IMR-90 (cell line): ENCODE measurements around the gene SYNPR. TPM values are rescaled to one million over a fixed set of nuclear protein-coding genes. Genes with fewer than 3 reads are reported as not detected.

ENCODE experiments used
- ATAC-seq: fragments of 200-7000 bp; cut with Tn5 transposase; 2 replicates; pipeline ENCODE4 v1.9.1; 2020; ENCODE audit warnings: low read depth, mild to moderate bottlenecking, moderate library complexity
- BruUV-seq: library from RNA; stranded (reverse); fragments of 400-500 nt; replicated peaks from 2 replicates; lab custom pipeline; 2021; lab: Mats Ljungman, UMichigan
- CTCF ChIA-PET: fragments of 300-600 bp; formaldehyde crosslinking; extraction: SDS; loops from one replicate; lab custom pipeline; 2021; ENCODE audit warnings: antibody characterized with exemption; lab: Yijun Ruan, JAX
- POLR2A ChIA-PET: fragments of 300-600 bp; sonication (Branson Sonifier 250); formaldehyde crosslinking; loops from one replicate; lab custom pipeline; 2022; ENCODE audit warnings: antibody characterized with exemption; ENCODE audit not compliant: unreplicated experiment; lab: Charles Lee
- DNase-seq: peaks from one replicate; pipeline ENCODE4 v3.0.0; 2013
- H2AFZ ChIP-seq: replicated peaks from 2 replicates; pipeline ENCODE3; 2013; ENCODE audit warnings: low read length, mild to moderate bottlenecking; ENCODE audit not compliant: poor library complexity
- H2AK5ac ChIP-seq: 2 replicates; pipeline ENCODE4 v1.6.1; 2013; ENCODE audit warnings: low read depth, low read length, inconsistent platforms
- H2AK9ac ChIP-seq: replicated peaks from 2 replicates; pipeline ENCODE3; 2013; ENCODE audit warnings: mild to moderate bottlenecking, low read depth, low read length, moderate library complexity; ENCODE audit not compliant: poor library complexity
- H2BK120ac ChIP-seq: 2 replicates; pipeline ENCODE4 v1.6.1; 2013; ENCODE audit warnings: low read depth, low read length, inconsistent platforms
- H2BK15ac ChIP-seq: 3 replicates; pipeline ENCODE4 v1.6.1; 2013; ENCODE audit warnings: low read depth, low read length, inconsistent platforms
- H2BK20ac ChIP-seq: 2 replicates; pipeline ENCODE4 v1.6.1; 2013; ENCODE audit warnings: low read depth, mild to moderate bottlenecking, inconsistent platforms, low read length, moderate library complexity
- H2BK5ac ChIP-seq: 2 replicates; pipeline ENCODE4 v1.6.1; 2013; ENCODE audit warnings: mild to moderate bottlenecking, low read depth, low read length, inconsistent platforms; ENCODE audit not compliant: poor library complexity, severe bottlenecking
- H3K14ac ChIP-seq: replicated peaks from 2 replicates; pipeline ENCODE4 v1.6.1; 2013; ENCODE audit warnings: low read depth, low read length, inconsistent platforms
- H3K18ac ChIP-seq: 2 replicates; pipeline ENCODE4 v1.6.1; 2013; ENCODE audit warnings: low read depth, low read length, control low read depth
- H3K23ac ChIP-seq: 2 replicates; pipeline ENCODE4 v1.6.1; 2013; ENCODE audit warnings: low read depth, low read length, inconsistent platforms
- H3K27ac ChIP-seq: 2 replicates; pipeline ENCODE4 v1.5.1; 2013; ENCODE audit warnings: mild to moderate bottlenecking, control low read depth, low read length; ENCODE audit not compliant: insufficient read depth
- H3K27me3 ChIP-seq: 2 replicates; pipeline ENCODE4 v1.6.1; 2013; ENCODE audit warnings: low read length; ENCODE audit not compliant: control insufficient read depth, insufficient read depth
- H3K36me3 ChIP-seq: 2 replicates; pipeline ENCODE4 v1.6.1; 2013; ENCODE audit warnings: low read length, mixed read lengths; ENCODE audit not compliant: control insufficient read depth, insufficient read depth
- H3K4ac ChIP-seq: 2 replicates; pipeline ENCODE4 v1.6.1; 2013; ENCODE audit warnings: low read depth, low read length, inconsistent platforms
- H3K4me1 ChIP-seq: 2 replicates; pipeline ENCODE4 v1.6.1; 2013; ENCODE audit warnings: low read length, mixed read lengths; ENCODE audit not compliant: control insufficient read depth, insufficient read depth
- H3K4me2 ChIP-seq: 2 replicates; pipeline ENCODE4 v1.6.1; 2013; ENCODE audit warnings: low read depth, mild to moderate bottlenecking, control low read depth, low read length, moderate library complexity
- H3K4me3 ChIP-seq: 2 replicates; pipeline ENCODE4 v1.5.1; 2013; ENCODE audit warnings: low read depth, mild to moderate bottlenecking, control low read depth, low read length, moderate library complexity; ENCODE audit not compliant: insufficient read depth
- H3K56ac ChIP-seq: 2 replicates; pipeline ENCODE4 v1.6.1; 2013; ENCODE audit warnings: low read length, inconsistent platforms; ENCODE audit not compliant: insufficient read depth; ENCODE audit errors: extremely low read depth
- H3K79me1 ChIP-seq, 2 experiments: 2 replicates each; pipeline ENCODE4 v1.6.1; 2013; ENCODE audit warnings: low read length in 2 of 2, inconsistent platforms in 1 of 2, low read depth in 1 of 2
- H3K9ac ChIP-seq: 2 replicates; pipeline ENCODE4 v1.6.1; 2013; ENCODE audit warnings: low read depth, low read length, control low read depth
- H3K9me1 ChIP-seq: 2 replicates; pipeline ENCODE4 v1.6.1; 2013; ENCODE audit warnings: low read length, inconsistent platforms; ENCODE audit not compliant: insufficient read depth
- H3K9me3 ChIP-seq: 2 replicates; pipeline ENCODE4 v1.6.1; 2013; ENCODE audit warnings: low read length; ENCODE audit not compliant: control insufficient read depth, insufficient read depth
- H4K20me1 ChIP-seq: 2 replicates; pipeline ENCODE4 v1.6.1; 2013; ENCODE audit warnings: low read length, inconsistent platforms; ENCODE audit not compliant: insufficient read depth
- H4K5ac ChIP-seq: 2 replicates; pipeline ENCODE4 v1.6.1; 2013; ENCODE audit warnings: mild to moderate bottlenecking, low read depth, low read length, control low read depth
- H4K8ac ChIP-seq, 2 experiments: 2 replicates each; pipeline ENCODE4 v1.6.1; 2013; ENCODE audit warnings: low read depth in 2 of 2, low read length in 2 of 2, control low read depth in 1 of 2, inconsistent platforms in 1 of 2
- H4K91ac ChIP-seq: 2 replicates; pipeline ENCODE4 v1.6.1; 2013; ENCODE audit warnings: low read depth, low read length, inconsistent platforms; ENCODE audit not compliant: insufficient read depth
- BHLHE40 ChIP-seq: fragments of 150-350 bp; IDR thresholded peaks from 2 replicates; pipeline ENCODE4 v1.6.1; 2016; ENCODE audit warnings: mild to moderate bottlenecking, low read depth, low read length
- CEBPB ChIP-seq: IDR thresholded peaks from 2 replicates; pipeline ENCODE4 v1.6.1; 2012; ENCODE audit warnings: low read depth, low read length, improper control_type of control experiment
- CHD1 ChIP-seq: IDR thresholded peaks from 2 replicates; pipeline ENCODE4 v1.6.1; 2012; ENCODE audit warnings: low read depth, low read length, improper control_type of control experiment
- MAZ ChIP-seq: IDR thresholded peaks from 2 replicates; pipeline ENCODE4 v1.6.1; 2012; ENCODE audit warnings: low read depth, mild to moderate bottlenecking, low read length, improper control_type of control experiment, moderate library complexity, borderline replicate concordance
- MXI1 ChIP-seq: IDR thresholded peaks from 2 replicates; pipeline ENCODE4 v1.6.1; 2012; ENCODE audit warnings: low read depth, mild to moderate bottlenecking, low read length, moderate library complexity, borderline replicate concordance
- NFE2L2 ChIP-seq: fragments of 150-350 bp; IDR thresholded peaks from 2 replicates; pipeline ENCODE4 v1.6.1; 2016; ENCODE audit warnings: low read depth, mild to moderate bottlenecking, low read length
- RAD21 ChIP-seq: IDR thresholded peaks from 2 replicates; pipeline ENCODE4 v1.6.1; 2012; ENCODE audit warnings: low read length, improper control_type of control experiment
- RCOR1 ChIP-seq: IDR thresholded peaks from 2 replicates; pipeline ENCODE4 v1.6.1; 2012; ENCODE audit warnings: mild to moderate bottlenecking, low read length, improper control_type of control experiment; ENCODE audit not compliant: insufficient replicate concordance
- WGBS, 2 experiments: methylation state at CpG; one replicate each; pipeline versions ENCODE4 v1.1.5 to v1.1.7; 2013; ENCODE audit warnings: missing lambda C conversion rate in 2 of 2; ENCODE audit not compliant: insufficient read length in 1 of 2; ENCODE audit errors: extremely low coverage in 2 of 2; 5-methylcytosine and 5-hydroxymethylcytosine counted together
- dilution Hi-C: fragments of 300-500 bp; cut with HindIII; formaldehyde crosslinking; loops from one replicate; pipeline ENCODE4 v1.14.3; 2018; ENCODE audit warnings: low sequenced_read_pairs; ENCODE audit not compliant: unreplicated experiment
- in situ Hi-C: fragments of 300-500 bp; cut with MboI; formaldehyde crosslinking; loops from 3 replicates; pipeline ENCODE4 v1.14.3; 2019; ENCODE audit warnings: low sequenced_read_pairs, inconsistent platforms, mixed read lengths
- intact Hi-C: fragments of 100-400 bp; cut with micrococcal nuclease; formaldehyde crosslinking; loops from 2 replicates; pipeline ENCODE4 v1.10.0; 2022
- polyA plus RNA-seq, 3 experiments: library from polyadenylated mRNA; depleted of rRNA; stranded (reverse); fragments of >200 nt; gene quantifications; 2 replicates each; pipeline ENCODE4 v1.2.3, GENCODE V29; 2012; ENCODE audit warnings: low replicate concordance in 1 of 3
- total RNA-seq: library from RNA; depleted of rRNA; stranded (reverse); fragments of >200 nt; gene quantifications from 2 replicates; pipeline ENCODE4 v1.2.3, GENCODE V29; 2012
- TF ChIP-seq, protein P1 (sequence below): fragments of 150-350 bp; IDR thresholded peaks from 2 replicates; pipeline ENCODE4 v1.6.1; 2016; ENCODE audit warnings: low read depth, mild to moderate bottlenecking, low read length, moderate library complexity, borderline replicate concordance
- TF ChIP-seq, protein P2 (sequence below): conservative IDR thresholded peaks from 2 replicates; pipeline ENCODE4 v1.5.1; 2012; ENCODE audit warnings: mild to moderate bottlenecking, low read depth, low read length, improper control_type of control experiment

SYNPR gene
- total and polyA plus RNA-seq, 2 of the 4 experiments (the other 2 are of a cell fraction): not detected

DNA sequence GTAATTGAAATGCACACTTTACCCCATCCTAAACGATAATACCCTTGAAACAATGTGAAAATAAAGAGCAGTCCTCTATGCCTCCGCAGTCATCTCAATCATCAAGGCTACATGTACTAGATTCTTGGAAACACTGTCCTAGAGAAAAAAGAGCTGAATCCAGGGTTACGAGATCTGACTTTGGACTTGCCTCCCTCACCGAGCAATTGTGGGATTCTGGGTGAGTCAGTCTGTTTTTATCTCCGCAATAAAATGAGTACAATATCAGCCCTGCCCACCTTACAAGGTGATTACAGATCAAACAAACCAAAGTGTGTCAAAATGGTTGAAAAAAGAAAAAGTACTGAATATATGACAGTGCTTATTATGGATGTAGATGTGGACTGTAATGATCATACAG is 222.1 kb downstream of the SYNPR start:
- Histone ChIP-seq H4K5ac (no peak overlapping the region), H3K18ac (no peak overlapping the region), H3K9ac (no peak overlapping the region), H3K79me1 (no peaks in the 10 kb centered on the region), H3K27ac (no peak overlapping the region), H2AK5ac (no peak overlapping the region), H3K4ac (no peak overlapping the region), H2BK120ac (no peak overlapping the region), H3K4me1 (no peaks in the 10 kb centered on the region), H3K36me3 (no peaks in the 10 kb centered on the region), H3K27me3 (no peaks in the 10 kb centered on the region), H2BK5ac (no peak overlapping the region), H3K14ac (no peak overlapping the region), H2BK20ac (no peak overlapping the region), H4K8ac (no peak overlapping the region), H4K20me1 (no peaks in the 10 kb centered on the region), H3K56ac (no peak overlapping the region), H3K9me3 (no peaks in the 10 kb centered on the region), H3K4me3 (no peak overlapping the region), H2AFZ (no peak overlapping the region), H3K23ac (no peak overlapping the region), H2AK9ac (no peak overlapping the region), H3K4me2 (no peak overlapping the region), H3K9me1 (no peaks in the 10 kb centered on the region), H2BK15ac (no peak overlapping the region), H4K91ac (no peak overlapping the region)
- DNase-seq (no peak), ATAC-seq (no peak)
- POLR2A ChIA-PET: no interaction called here
- TF ChIP-seq MXI1 (no peak), MAZ (no peak), BHLHE40 (no peak), NFE2L2 (no peak), RCOR1 (no peak), CEBPB (no peak), RAD21 (no peak), CHD1 (no peak)
- TF ChIP-seq, protein P1, sequence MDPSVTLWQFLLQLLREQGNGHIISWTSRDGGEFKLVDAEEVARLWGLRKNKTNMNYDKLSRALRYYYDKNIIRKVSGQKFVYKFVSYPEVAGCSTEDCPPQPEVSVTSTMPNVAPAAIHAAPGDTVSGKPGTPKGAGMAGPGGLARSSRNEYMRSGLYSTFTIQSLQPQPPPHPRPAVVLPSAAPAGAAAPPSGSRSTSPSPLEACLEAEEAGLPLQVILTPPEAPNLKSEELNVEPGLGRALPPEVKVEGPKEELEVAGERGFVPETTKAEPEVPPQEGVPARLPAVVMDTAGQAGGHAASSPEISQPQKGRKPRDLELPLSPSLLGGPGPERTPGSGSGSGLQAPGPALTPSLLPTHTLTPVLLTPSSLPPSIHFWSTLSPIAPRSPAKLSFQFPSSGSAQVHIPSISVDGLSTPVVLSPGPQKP: no peak
- TF ChIP-seq, protein P2, sequence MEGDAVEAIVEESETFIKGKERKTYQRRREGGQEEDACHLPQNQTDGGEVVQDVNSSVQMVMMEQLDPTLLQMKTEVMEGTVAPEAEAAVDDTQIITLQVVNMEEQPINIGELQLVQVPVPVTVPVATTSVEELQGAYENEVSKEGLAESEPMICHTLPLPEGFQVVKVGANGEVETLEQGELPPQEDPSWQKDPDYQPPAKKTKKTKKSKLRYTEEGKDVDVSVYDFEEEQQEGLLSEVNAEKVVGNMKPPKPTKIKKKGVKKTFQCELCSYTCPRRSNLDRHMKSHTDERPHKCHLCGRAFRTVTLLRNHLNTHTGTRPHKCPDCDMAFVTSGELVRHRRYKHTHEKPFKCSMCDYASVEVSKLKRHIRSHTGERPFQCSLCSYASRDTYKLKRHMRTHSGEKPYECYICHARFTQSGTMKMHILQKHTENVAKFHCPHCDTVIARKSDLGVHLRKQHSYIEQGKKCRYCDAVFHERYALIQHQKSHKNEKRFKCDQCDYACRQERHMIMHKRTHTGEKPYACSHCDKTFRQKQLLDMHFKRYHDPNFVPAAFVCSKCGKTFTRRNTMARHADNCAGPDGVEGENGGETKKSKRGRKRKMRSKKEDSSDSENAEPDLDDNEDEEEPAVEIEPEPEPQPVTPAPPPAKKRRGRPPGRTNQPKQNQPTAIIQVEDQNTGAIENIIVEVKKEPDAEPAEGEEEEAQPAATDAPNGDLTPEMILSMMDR: no peak
- no TSS peak for BruUV-seq
- dilution Hi-C loops: no loop called here
- no CpG with 5 or more reads among the region's 5 CpGs for WGBS, 2 experiments
- intact Hi-C loops: no loop called here
- CTCF ChIA-PET: no interaction called here
- in situ Hi-C loops: no loop called here
